ENCODE results near the gene KLHL36. TPM values are rescaled to one million over a fixed set of nuclear protein-coding genes. Genes with fewer than 3 reads are reported as not detected.

The KLHL36 gene
- total and polyA plus RNA-seq, 9 of the 15 experiments (the other 6 are each of a cell fraction or from before 2014, with no cell fraction given): 2.1 to 51.2 (median 18.5) TPM

- TF ChIP-seq ZNF224 (CRISPR knock-in tag; IDR thresholded peaks at IDR 0.05) (no peak), POLR2A (conservative IDR thresholded peaks at IDR 0.05) (no peak), MEF2D (tag; conservative IDR thresholded peaks at IDR 0.05; ENCODE audit: low read depth) (no peak), ZNF75A (CRISPR knock-in tag; IDR thresholded peaks at IDR 0.05) (no peak), ZNF253 (CRISPR knock-in tag; conservative IDR thresholded peaks at IDR 0.05) (no peak), ZNF121 (CRISPR knock-in tag; conservative IDR thresholded peaks at IDR 0.05) (no peak), ZBTB12 (CRISPR knock-in tag; IDR thresholded peaks at IDR 0.05) (no peak), MAFF (IDR thresholded peaks at IDR 0.05; ENCODE audit: low read length) (peak; percentile 21; the same call in 1 of the 2 replicates), CBX2 (IDR thresholded peaks at IDR 0.05; ENCODE audit: insufficient read depth, low read length, poor library complexity, severe bottlenecking) (no peak), ILK (tag; IDR thresholded peaks at IDR 0.05; ENCODE audit: borderline replicate concordance, low read depth) (no peak), TAF7 (tag; IDR thresholded peaks at IDR 0.05) (no peak), MTF1 (CRISPR knock-in tag; IDR thresholded peaks at IDR 0.05; ENCODE audit: borderline replicate concordance) (no peak), ZNF57 (CRISPR knock-in tag; IDR thresholded peaks at IDR 0.05) (no peak), RBM22 (IDR thresholded peaks at IDR 0.05; ENCODE audit: low read depth, low read length, poor library complexity, severe bottlenecking) (no peak), HSF4 (CRISPR knock-in tag; IDR thresholded peaks at IDR 0.05; ENCODE audit: borderline replicate concordance) (no peak), SMAD3 (CRISPR knock-in tag; conservative IDR thresholded peaks at IDR 0.05) (no peak), RUNX1 (IDR thresholded peaks at IDR 0.05; ENCODE audit: low read depth) (no peak), MCM2 (IDR thresholded peaks at IDR 0.05; ENCODE audit: low read depth) (no peak), FUS (optimal IDR thresholded peaks at IDR 0.05; ENCODE audit: low read depth, low read length) (no peak), GTF2E2 (tag; IDR thresholded peaks at IDR 0.05) (peak; percentile 69; the same call in 1 of the 2 replicates), CTCFL (IDR thresholded peaks at IDR 0.05; ENCODE audit: borderline replicate concordance, insufficient read depth, low read depth, low read length, poor library complexity, severe bottlenecking) (no peak), PRPF4 (IDR thresholded peaks at IDR 0.05; ENCODE audit: insufficient read depth, low read depth, low read length, poor library complexity, severe bottlenecking) (no peak)
These were observed 29.5 kb upstream of the KLHL36 start (continued) for GRCh38 chr16:84618581-84619460.
